Gastroesophageal sphincter (tissue), 4 donors: ENCODE measurements around the gene ARID3A. TPM values are rescaled to one million over a fixed set of nuclear protein-coding genes. Genes with fewer than 3 reads are reported as not detected.
A peak's percentile ranks its signal among the peaks of the same experiment; 100 is the strongest.

Experiments
- ATAC-seq: fragments of 150-250 bp; one replicate; pipeline ENCODE4 v1.9.1; 2016; ENCODE audit warnings: mild to moderate bottlenecking, moderate library complexity
- H3K27ac ChIP-seq, 4 donors: fragments of 200-600 bp; sonication (generic) in 3 of 4; 1 replicate in 3 of 4; 2 replicates in 1 of 4; pipeline ENCODE4 v1.5.1; 2016 to 2019
- H3K27me3 ChIP-seq: fragments of 200-600 bp; sonication (generic); one replicate; pipeline ENCODE4 v1.5.1; 2019
- H3K36me3 ChIP-seq, 2 donors: fragments of 200-600 bp; sonication (generic); one replicate each; pipeline ENCODE4 v1.5.1; 2019; ENCODE audit warnings: control low read depth in 1 of 2
- H3K4me1 ChIP-seq, 3 donors: fragments of 200-600 bp; sonication (generic); 1 replicate in 2 of 3; 2 replicates in 1 of 3; pipeline ENCODE4 v1.5.1; 2016 to 2019; ENCODE audit warnings: control low read depth in 2 of 3
- H3K4me3 ChIP-seq, 2 donors: fragments of 200-600 bp; sonication (generic); one replicate each; pipeline ENCODE4 v1.5.1; 2019; ENCODE audit warnings: mild to moderate bottlenecking in 1 of 2, moderate library complexity in 1 of 2
- H3K9me3 ChIP-seq, 3 donors: fragments of 200-600 bp; sonication (generic); one replicate each; pipeline ENCODE4 v1.5.1; 2017 to 2019; ENCODE audit warnings: control low read depth in 2 of 3
- CTCF ChIP-seq, 4 experiments: fragments of 200-600 bp in 2 of 4; fragments of 450-650 bp in 2 of 4; sonication (generic) in 1 of 4; IDR thresholded peaks; one replicate each; pipeline ENCODE4 v1.5.1; 2017 to 2019; ENCODE audit warnings: antibody characterized with exemption in 4 of 4, mild to moderate bottlenecking in 2 of 4, moderate library complexity in 2 of 4
- EP300 ChIP-seq: sonication (generic); formaldehyde crosslinking; IDR thresholded peaks from one replicate; pipeline ENCODE4 v1.6.1; 2017; ENCODE audit warnings: antibody characterized with exemption, mild to moderate bottlenecking
- POLR2A ChIP-seq, 2 donors: fragments of 450-650 bp; IDR thresholded peaks; one replicate each; pipeline ENCODE4 v1.6.1; 2017; ENCODE audit warnings: antibody characterized with exemption in 2 of 2, mild to moderate bottlenecking in 2 of 2, moderate library complexity in 1 of 2
- POLR2AphosphoS5 ChIP-seq: sonication (generic); formaldehyde crosslinking; IDR thresholded peaks from one replicate; pipeline ENCODE4 v1.6.1; 2017; ENCODE audit warnings: antibody characterized with exemption
- WGBS, 2 donors: methylation state at CpG; one replicate each; pipeline ENCODE4 v1.1.5; 2018; ENCODE audit warnings: low coverage in 1 of 2; 5-methylcytosine and 5-hydroxymethylcytosine counted together
- total RNA-seq, 4 donors: library from RNA; depleted of rRNA; stranded (reverse); fragments of >200 nt; gene quantifications; one replicate each; pipeline ENCODE4 v1.1.0, GENCODE V29; 2016

Gene ARID3A
- total RNA-seq, 4 donors from 2014 or later: 3.6 to 6.2 (median 4.9) TPM

- peaks cover 0 to 71% of the 10 kb centered on the region in 2 donors for H3K36me3 ChIP-seq
- no peak overlapping the region for H3K27ac ChIP-seq
- TF ChIP-seq POLR2AphosphoS5 (no peak), EP300 (no peak)
- H3K27me3 ChIP-seq: no peaks in the 10 kb centered on the region
- no peak overlapping the region for H3K4me3 ChIP-seq
- peaks cover 0 to 41% (median 24%) of the 10 kb centered on the region in 3 donors for H3K4me1 ChIP-seq
- H3K9me3 ChIP-seq: no peaks in the 10 kb centered on the region
- ATAC-seq: no peak
- WGBS, 2 donors: no CpG with 5 or more reads among the region's 18 CpGs
Measured at GRCh38 chr19:1012334-1012733, 86.5 kb downstream of the ARID3A start.

GRCh38 chr19:1013218-1013617, 87.4 kb downstream of the ARID3A start:
- Histone ChIP-seq H3K36me3 (peaks cover 0 to 75% of the 10 kb centered on the region in 2 donors), H3K4me3 (no peak overlapping the region), H3K27ac (no peak overlapping the region), H3K9me3 (no peaks in the 10 kb centered on the region), H3K4me1 (peaks cover 0 to 50% (median 33%) of the 10 kb centered on the region in 3 donors), H3K27me3 (no peaks in the 10 kb centered on the region)
- no peak for TF ChIP-seq POLR2A (IDR thresholded peaks at IDR 0.05)
- TF ChIP-seq EP300: no peak
- TF ChIP-seq CTCF (IDR thresholded peaks at IDR 0.05): no peak
- TF ChIP-seq POLR2AphosphoS5: no peak
- no CpG with 5 or more reads among the region's 10 CpGs for WGBS, 2 donors
- ATAC-seq: no peak

- ATAC-seq: no peak
- Histone ChIP-seq H3K9me3 (no peaks in the 10 kb centered on the region), H3K36me3 (peaks cover 0 to 67% of the 10 kb centered on the region in 2 donors), H3K27ac (no peak overlapping the region), H3K4me1 (peaks cover 0 to 62% (median 45%) of the 10 kb centered on the region in 3 donors), H3K27me3 (no peaks in the 10 kb centered on the region), H3K4me3 (no peak overlapping the region)
- TF ChIP-seq CTCF (IDR thresholded peaks at IDR 0.05) (no peak), EP300 (no peak), POLR2A (IDR thresholded peaks at IDR 0.05) (peak in 1 of 2 donors; percentile 11)
- WGBS, 2 donors: 95% methylated on average over 8 of the region's 49 CpGs; no CpG with 5 or more reads in 1 of the 2 donors
Measured at GRCh38 chr19:1014161-1015060, 88.6 kb downstream of the ARID3A start.

GRCh38 chr19:1015061-1015781, 89.4 kb downstream of the ARID3A start:
- Histone ChIP-seq H3K27ac (no peak overlapping the region), H3K9me3 (no peaks in the 10 kb centered on the region), H3K27me3 (no peaks in the 10 kb centered on the region), H3K36me3 (peaks cover 0 to 59% of the 10 kb centered on the region in 2 donors), H3K4me1 (peaks cover 0 to 70% (median 49%) of the 10 kb centered on the region in 3 donors), H3K4me3 (no peak overlapping the region)
- no peak for TF ChIP-seq EP300
- TF ChIP-seq POLR2A (IDR thresholded peaks at IDR 0.05): no peak
- TF ChIP-seq POLR2AphosphoS5: no peak
- TF ChIP-seq CTCF (IDR thresholded peaks at IDR 0.05): no peak
- no peak for ATAC-seq
- no CpG with 5 or more reads among the region's 29 CpGs for WGBS, 2 donors
